GM06990 (cell line): ENCODE data around the gene C1QTNF4.

Experiments
- DNase-seq: peaks from one replicate; pipeline ENCODE4 v3.0.0-alpha.2; 2011; ENCODE audit not compliant: insufficient read length; ENCODE audit errors: extremely low read depth
- H3K27me3 ChIP-seq: replicated peaks from 2 replicates; pipeline ENCODE4 v1.6.0; 2011; ENCODE audit warnings: low read length; ENCODE audit not compliant: control insufficient read depth, insufficient read depth
- H3K36me3 ChIP-seq: 2 replicates; pipeline ENCODE4 v1.5.1; 2011; ENCODE audit warnings: low read length; ENCODE audit not compliant: control insufficient read depth, insufficient read depth
- H3K4me3 ChIP-seq: replicated peaks from 2 replicates; pipeline ENCODE4 v1.5.1; 2011; ENCODE audit warnings: low read depth, mild to moderate bottlenecking, control low read depth, low read length
- CTCF ChIP-seq: IDR thresholded peaks from 2 replicates; pipeline ENCODE4 v1.5.1; 2011; ENCODE audit warnings: low read length, control low read depth, mild to moderate bottlenecking, inconsistent platforms; ENCODE audit not compliant: insufficient read depth, poor library complexity, severe bottlenecking

The C1QTNF4 gene

GRCh38 chr11:47603295-47603694 lies 9.1 kb upstream of the C1QTNF4 start:
- no peak for TF ChIP-seq CTCF
- H3K36me3 ChIP-seq: no peaks in the 10 kb centered on the region
- no peaks in the 10 kb centered on the region for H3K27me3 ChIP-seq
- no peak for DNase-seq
- H3K4me3 ChIP-seq: no peak overlapping the region

GRCh38 chr11:47599902-47600301 lies 5.7 kb upstream of the C1QTNF4 start:
- no peak for TF ChIP-seq CTCF
- Histone ChIP-seq H3K27me3 (no peaks in the 10 kb centered on the region), H3K4me3 (no peak overlapping the region), H3K36me3 (no peaks in the 10 kb centered on the region)
- DNase-seq: no peak

- no peaks in the 10 kb centered on the region for H3K36me3 ChIP-seq
- no peak overlapping the region for H3K4me3 ChIP-seq
- TF ChIP-seq CTCF: no peak
- no peak for DNase-seq
- H3K27me3 ChIP-seq: no peaks in the 10 kb centered on the region; the same call in 1 of the 2 replicates
Measured at GRCh38 chr11:47595967-47596366, 1.8 kb upstream of the C1QTNF4 start.

GRCh38 chr11:47595029-47595428 lies 818 bp upstream of the C1QTNF4 start:
- no peak for DNase-seq
- Histone ChIP-seq H3K4me3 (no peak overlapping the region), H3K27me3 (no peaks in the 10 kb centered on the region; the same call in 1 of the 2 replicates), H3K36me3 (no peaks in the 10 kb centered on the region)
- TF ChIP-seq CTCF: no peak

- no peak for TF ChIP-seq CTCF
- Histone ChIP-seq H3K27me3 (no peaks in the 10 kb centered on the region; the same call in 1 of the 2 replicates), H3K4me3 (no peak overlapping the region), H3K36me3 (no peaks in the 10 kb centered on the region)
- DNase-seq: no peak
Measured at GRCh38 chr11:47593492-47593933, 698 bp downstream of the C1QTNF4 start.

- H3K27me3 ChIP-seq: no peaks in the 10 kb centered on the region; the same call in 1 of the 2 replicates
- no peak for TF ChIP-seq CTCF
- no peak overlapping the region for H3K4me3 ChIP-seq
- DNase-seq: no peak
- no peaks in the 10 kb centered on the region for H3K36me3 ChIP-seq
Measured at GRCh38 chr11:47592970-47593369, 1.2 kb downstream of the C1QTNF4 start.
